Measurements from ENCODE around the gene CUL7.

- TF ChIP-seq EZH2phosphoT487 (IDR thresholded peaks at IDR 0.05; ENCODE audit: borderline replicate concordance, low read length) (no peak), EZH2 (IDR thresholded peaks at IDR 0.05; ENCODE audit: low read length, unreplicated experiment) (no peak)
- TF ChIP-seq, protein P1, sequence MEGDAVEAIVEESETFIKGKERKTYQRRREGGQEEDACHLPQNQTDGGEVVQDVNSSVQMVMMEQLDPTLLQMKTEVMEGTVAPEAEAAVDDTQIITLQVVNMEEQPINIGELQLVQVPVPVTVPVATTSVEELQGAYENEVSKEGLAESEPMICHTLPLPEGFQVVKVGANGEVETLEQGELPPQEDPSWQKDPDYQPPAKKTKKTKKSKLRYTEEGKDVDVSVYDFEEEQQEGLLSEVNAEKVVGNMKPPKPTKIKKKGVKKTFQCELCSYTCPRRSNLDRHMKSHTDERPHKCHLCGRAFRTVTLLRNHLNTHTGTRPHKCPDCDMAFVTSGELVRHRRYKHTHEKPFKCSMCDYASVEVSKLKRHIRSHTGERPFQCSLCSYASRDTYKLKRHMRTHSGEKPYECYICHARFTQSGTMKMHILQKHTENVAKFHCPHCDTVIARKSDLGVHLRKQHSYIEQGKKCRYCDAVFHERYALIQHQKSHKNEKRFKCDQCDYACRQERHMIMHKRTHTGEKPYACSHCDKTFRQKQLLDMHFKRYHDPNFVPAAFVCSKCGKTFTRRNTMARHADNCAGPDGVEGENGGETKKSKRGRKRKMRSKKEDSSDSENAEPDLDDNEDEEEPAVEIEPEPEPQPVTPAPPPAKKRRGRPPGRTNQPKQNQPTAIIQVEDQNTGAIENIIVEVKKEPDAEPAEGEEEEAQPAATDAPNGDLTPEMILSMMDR (conservative IDR thresholded peaks at IDR 0.05; ENCODE audit: low read depth, low read length) = no peak
Measured at GRCh38 chr6:43061861-43062260, 8.2 kb upstream of the CUL7 start.
